ENCODE results near the gene LZTR1. TPM values are rescaled to one million over a fixed set of nuclear protein-coding genes. Genes with fewer than 3 reads are reported as not detected.

The LZTR1 gene
- total RNA-seq, 2 donors from 2014 or later: 25.7 to 66.9 TPM

DNA sequence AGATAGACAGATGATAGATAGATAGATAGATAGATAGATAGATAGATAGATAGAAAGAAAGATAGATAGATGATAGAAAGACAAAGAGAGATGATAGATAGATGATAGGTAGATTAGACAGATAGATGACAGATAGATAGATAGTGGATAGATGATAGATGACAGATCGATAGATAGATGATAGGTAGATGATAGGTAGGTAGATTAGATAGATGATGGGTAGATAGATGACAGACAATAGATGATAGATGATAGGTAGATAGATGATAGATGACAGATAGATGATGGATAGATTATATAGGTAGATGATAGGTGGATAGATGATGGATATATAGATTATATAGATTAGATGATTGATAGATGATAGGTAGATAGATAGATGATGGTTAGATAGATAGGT, 4.3 kb downstream of the LZTR1 start:
- Histone ChIP-seq H3K4me1 (peaks cover 14% of the 10 kb centered on the region), H3K27me3 (no peaks in the 10 kb centered on the region), H3K36me3 (replicated peaks in 1 of 2; ENCODE audit: insufficient read depth in 1 of 2, low read depth in 2 of 2) (peaks cover 0 to 2% of the 10 kb centered on the region in 2 donors), H3K27ac (no peak overlapping the region), H3K4me3 (no peak overlapping the region), H3K9me3 (no peaks in the 10 kb centered on the region)
- TF ChIP-seq POLR2A (IDR thresholded peaks at IDR 0.05): no peak
- TF ChIP-seq, protein P1, sequence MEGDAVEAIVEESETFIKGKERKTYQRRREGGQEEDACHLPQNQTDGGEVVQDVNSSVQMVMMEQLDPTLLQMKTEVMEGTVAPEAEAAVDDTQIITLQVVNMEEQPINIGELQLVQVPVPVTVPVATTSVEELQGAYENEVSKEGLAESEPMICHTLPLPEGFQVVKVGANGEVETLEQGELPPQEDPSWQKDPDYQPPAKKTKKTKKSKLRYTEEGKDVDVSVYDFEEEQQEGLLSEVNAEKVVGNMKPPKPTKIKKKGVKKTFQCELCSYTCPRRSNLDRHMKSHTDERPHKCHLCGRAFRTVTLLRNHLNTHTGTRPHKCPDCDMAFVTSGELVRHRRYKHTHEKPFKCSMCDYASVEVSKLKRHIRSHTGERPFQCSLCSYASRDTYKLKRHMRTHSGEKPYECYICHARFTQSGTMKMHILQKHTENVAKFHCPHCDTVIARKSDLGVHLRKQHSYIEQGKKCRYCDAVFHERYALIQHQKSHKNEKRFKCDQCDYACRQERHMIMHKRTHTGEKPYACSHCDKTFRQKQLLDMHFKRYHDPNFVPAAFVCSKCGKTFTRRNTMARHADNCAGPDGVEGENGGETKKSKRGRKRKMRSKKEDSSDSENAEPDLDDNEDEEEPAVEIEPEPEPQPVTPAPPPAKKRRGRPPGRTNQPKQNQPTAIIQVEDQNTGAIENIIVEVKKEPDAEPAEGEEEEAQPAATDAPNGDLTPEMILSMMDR (IDR thresholded peaks at IDR 0.05): no peak
- intact Hi-C loops (cut with DNase I): no loop called here
- ATAC-seq (no peak), DNase-seq (no peak)
- WGBS, 2 donors: 50 to 76% methylated on average over 1 of the region's 1 CpG

DNA sequence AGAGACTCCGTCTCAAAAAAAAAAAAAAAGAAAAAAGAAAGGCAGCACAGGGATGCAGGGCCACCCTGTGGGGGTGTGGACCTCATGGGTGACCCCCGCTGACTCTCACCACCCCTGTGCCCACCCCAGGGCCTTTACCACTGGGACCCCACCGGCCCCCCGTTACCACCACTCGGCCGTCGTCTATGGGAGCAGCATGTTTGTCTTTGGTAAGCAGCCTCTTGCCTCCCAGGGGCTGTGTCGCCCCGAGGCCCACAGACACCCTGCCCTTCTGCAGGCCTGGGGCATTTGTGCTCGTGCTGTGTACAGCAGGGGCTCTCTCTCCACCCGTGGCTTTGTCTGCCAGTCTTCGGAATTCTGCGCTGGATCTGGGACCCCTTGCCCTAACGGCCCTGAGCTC, 5.3 kb downstream of the LZTR1 start:
- H3K27me3 ChIP-seq: no peaks in the 10 kb centered on the region
- no peak overlapping the region for H3K27ac ChIP-seq
- ATAC-seq (no peak), DNase-seq (no peak)
- no peaks in the 10 kb centered on the region for H3K9me3 ChIP-seq
- peaks cover 2 to 3% of the 10 kb centered on the region in 2 donors for H3K36me3 ChIP-seq (replicated peaks in 1 of 2; ENCODE audit: insufficient read depth in 1 of 2, low read depth in 2 of 2)
- 88 to 89% methylated on average over 11 to 13 of the region's 14 CpGs for WGBS, 2 donors
- H3K4me3 ChIP-seq: no peak overlapping the region
- H3K4me1 ChIP-seq: peaks cover 11% of the 10 kb centered on the region
- TF ChIP-seq, protein P1 (IDR thresholded peaks at IDR 0.05): no peak
- TF ChIP-seq POLR2A (IDR thresholded peaks at IDR 0.05): no peak
- intact Hi-C loops (cut with DNase I): no loop called here

DNA sequence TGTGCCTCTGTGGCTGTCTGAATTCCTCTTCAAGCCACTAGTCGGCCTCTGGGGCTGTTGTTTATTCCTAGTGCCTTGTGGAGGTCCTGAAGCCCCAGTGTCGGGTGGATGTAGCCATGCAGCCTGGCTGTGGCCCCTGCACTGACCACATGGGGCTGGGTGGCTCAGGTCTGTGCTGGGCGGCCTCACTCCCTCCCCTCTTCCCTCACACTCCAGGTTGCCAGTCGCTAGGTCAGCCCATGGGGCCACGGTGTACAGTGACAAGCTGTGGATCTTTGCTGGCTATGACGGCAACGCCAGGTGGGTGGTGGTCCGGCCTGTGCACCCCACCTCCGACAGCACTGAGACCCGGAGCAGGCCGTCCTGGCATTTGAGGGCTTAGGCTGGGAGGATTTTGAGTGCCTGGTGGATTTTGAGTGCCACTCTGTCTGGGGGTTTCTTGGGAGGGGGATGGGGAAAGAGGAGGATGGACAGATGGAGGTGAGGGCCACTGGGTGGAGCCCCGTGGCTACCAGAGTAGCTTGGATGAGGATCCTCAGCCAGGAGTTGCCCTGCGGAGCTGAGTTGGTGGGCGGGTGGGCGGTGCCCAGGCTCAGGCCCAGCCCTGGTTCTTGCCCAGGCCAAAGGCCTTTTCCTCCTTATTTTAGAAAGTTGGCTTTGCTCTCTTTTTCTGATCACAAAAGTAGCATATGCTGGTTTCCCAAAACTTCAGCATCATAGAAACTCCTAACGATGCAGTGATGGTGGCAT, 6.7 kb downstream of the LZTR1 start:
- DNase-seq (no peak), ATAC-seq (no peak)
- H3K27ac ChIP-seq: no peak overlapping the region
- TF ChIP-seq, protein P1 (IDR thresholded peaks at IDR 0.05): no peak
- TF ChIP-seq POLR2A (IDR thresholded peaks at IDR 0.05): no peak
- no peak overlapping the region for H3K4me3 ChIP-seq
- intact Hi-C loops (cut with DNase I): no loop called here
- H3K4me1 ChIP-seq: no peaks in the 10 kb centered on the region
- no peaks in the 10 kb centered on the region for H3K9me3 ChIP-seq
- WGBS, 2 donors: 90 to 93% methylated on average over 10 to 16 of the region's 16 CpGs
- H3K27me3 ChIP-seq: no peaks in the 10 kb centered on the region
- peaks cover 5 to 11% of the 10 kb centered on the region in 2 donors for H3K36me3 ChIP-seq (replicated peaks in 1 of 2; ENCODE audit: insufficient read depth in 1 of 2, low read depth in 2 of 2)

DNA sequence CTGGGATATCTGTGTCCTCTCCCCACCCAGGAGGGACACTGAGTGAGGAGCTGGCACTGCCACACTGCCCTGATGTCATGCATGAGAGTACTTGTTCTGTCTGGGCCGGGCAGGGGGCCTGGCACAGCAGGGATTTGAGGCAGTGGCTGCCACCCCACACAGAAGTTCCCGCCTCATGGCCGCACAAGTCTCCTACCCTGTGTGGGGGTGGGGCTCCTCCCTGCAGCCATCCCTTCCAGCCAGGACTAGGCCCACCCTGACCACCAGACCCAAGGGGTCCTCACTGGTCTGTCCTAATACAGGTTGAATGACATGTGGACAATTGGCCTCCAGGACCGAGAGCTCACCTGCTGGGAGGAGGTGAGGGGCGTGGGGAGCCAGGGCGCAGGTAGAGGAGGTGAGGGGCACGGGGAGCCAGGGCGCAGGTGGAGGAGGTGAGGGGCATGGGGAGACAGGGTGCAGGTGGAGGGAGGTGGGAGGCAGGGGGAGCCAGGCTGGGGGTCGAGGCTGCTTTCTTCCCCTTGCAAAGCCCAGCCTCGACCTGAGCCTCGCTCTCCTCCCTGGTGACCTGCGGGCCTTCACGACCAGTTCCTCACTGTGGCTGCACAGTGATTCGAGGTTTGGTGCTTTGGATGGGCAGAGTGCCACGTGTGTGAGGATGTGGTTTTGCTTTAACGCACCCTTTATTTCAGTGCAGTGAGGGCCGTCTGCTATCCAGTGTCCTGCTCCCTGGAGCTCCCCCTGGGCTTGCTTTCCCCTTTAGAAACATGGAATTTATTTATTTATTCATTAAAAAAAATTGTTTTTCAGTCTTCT, 7.4 kb downstream of the LZTR1 start:
- TF ChIP-seq, protein P1 (IDR thresholded peaks at IDR 0.05): no peak
- TF ChIP-seq POLR2A (IDR thresholded peaks at IDR 0.05): no peak
- peaks cover 7 to 11% of the 10 kb centered on the region in 2 donors for H3K36me3 ChIP-seq (replicated peaks in 1 of 2; ENCODE audit: insufficient read depth in 1 of 2, low read depth in 2 of 2)
- 75 to 87% methylated on average over 15 of the region's 17 CpGs for WGBS, 2 donors
- no peaks in the 10 kb centered on the region for H3K4me1 ChIP-seq
- no peak overlapping the region for H3K4me3 ChIP-seq
- intact Hi-C loops (cut with DNase I): no loop called here
- DNase-seq (no peak), ATAC-seq (no peak)
- H3K27ac ChIP-seq: no peak overlapping the region
- no peaks in the 10 kb centered on the region for H3K27me3 ChIP-seq
- H3K9me3 ChIP-seq: no peaks in the 10 kb centered on the region
